Liver (tissue), 9 donors: ENCODE data around the gene HORMAD2. TPM values are rescaled to one million over a fixed set of nuclear protein-coding genes. Genes with fewer than 3 reads are reported as not detected.
"Not testable (repeated sequence)": the region's sequence is repeated elsewhere in the genome, so short reads cannot be mapped to it uniquely, and the experiment has no call there.

Experiments used
- DNase-seq: peaks from one replicate; pipeline ENCODE4 v3.0.0-alpha.2; 2017; ENCODE audit warnings: low spot score
- H3K27ac ChIP-seq, 2 donors: one replicate each; pipeline ENCODE4 v1.7.0; 2013; ENCODE audit warnings: inconsistent platforms in 2 of 2, low read length in 2 of 2, control low read depth in 1 of 2, low read depth in 1 of 2, mild to moderate bottlenecking in 1 of 2
- H3K27me3 ChIP-seq, 4 donors: one replicate each; pipeline versions ENCODE4 v1.6.1 to v1.7.0; 2013; ENCODE audit warnings: low read length in 3 of 4, inconsistent platforms in 1 of 4, mild to moderate bottlenecking in 1 of 4, moderate library complexity in 1 of 4; ENCODE audit not compliant: control insufficient read depth in 4 of 4, insufficient read depth in 4 of 4
- H3K36me3 ChIP-seq, 4 donors: one replicate each; pipeline versions ENCODE4 v1.6.1 to v1.7.0; 2013; ENCODE audit warnings: low read length in 3 of 4, mild to moderate bottlenecking in 3 of 4, low read depth in 1 of 4, moderate library complexity in 1 of 4; ENCODE audit not compliant: control insufficient read depth in 4 of 4, insufficient read depth in 3 of 4
- H3K4me1 ChIP-seq, 4 donors: one replicate each; pipeline versions ENCODE4 v1.6.1 to v1.7.0; 2013; ENCODE audit warnings: low read length in 3 of 4, mild to moderate bottlenecking in 3 of 4, moderate library complexity in 1 of 4; ENCODE audit not compliant: control insufficient read depth in 4 of 4, insufficient read depth in 4 of 4
- H3K4me3 ChIP-seq, 3 donors: one replicate each; pipeline versions ENCODE4 v1.6.1 to v1.7.0; 2013; ENCODE audit warnings: low read length in 3 of 3, control low read depth in 1 of 3, low read depth in 1 of 3, mild to moderate bottlenecking in 1 of 3
- H3K9ac ChIP-seq, 2 donors: one replicate each; pipeline ENCODE4 v1.7.0; 2013; ENCODE audit warnings: low read length in 2 of 2, mild to moderate bottlenecking in 2 of 2, moderate library complexity in 2 of 2, control low read depth in 1 of 2, low read depth in 1 of 2
- H3K9me3 ChIP-seq, 4 donors: one replicate each; pipeline versions ENCODE4 v1.6.1 to v1.7.0; 2013; ENCODE audit warnings: low read length in 3 of 4; ENCODE audit not compliant: control insufficient read depth in 4 of 4
- ATF3 ChIP-seq: IDR thresholded peaks from 2 replicates; pipeline ENCODE4 v1.6.1; 2016; ENCODE audit warnings: antibody characterized with exemption
- EGR1 ChIP-seq, 2 donors: IDR thresholded peaks; 2 replicates each; pipeline ENCODE4 v1.6.1; 2016 to 2018; ENCODE audit warnings: antibody characterized with exemption in 2 of 2, low read depth in 2 of 2
- FOXA1 ChIP-seq: IDR thresholded peaks from 2 replicates; pipeline ENCODE4 v1.6.1; 2016; ENCODE audit warnings: antibody characterized with exemption
- FOXA2 ChIP-seq: IDR thresholded peaks from 2 replicates; pipeline ENCODE4 v1.6.1; 2016; ENCODE audit warnings: antibody characterized with exemption
- GABPA ChIP-seq, 2 donors: IDR thresholded peaks in 1 of 2; conservative IDR thresholded peaks in 1 of 2; 2 replicates each; pipeline ENCODE4 v1.6.1; 2016; ENCODE audit warnings: antibody characterized with exemption in 2 of 2, mild to moderate bottlenecking in 1 of 2, moderate library complexity in 1 of 2
- HNF4A ChIP-seq, 2 donors: conservative IDR thresholded peaks; 2 replicates each; pipeline ENCODE4 v1.6.1; 2016; ENCODE audit warnings: antibody characterized with exemption in 2 of 2, mild to moderate bottlenecking in 2 of 2
- HNF4G ChIP-seq: IDR thresholded peaks from 2 replicates; pipeline ENCODE4 v1.6.1; 2016; ENCODE audit warnings: antibody characterized with exemption
- JUND ChIP-seq, 2 donors: IDR thresholded peaks; 2 replicates each; pipeline ENCODE4 v1.6.1; 2016; ENCODE audit warnings: antibody characterized with exemption in 2 of 2
- NR2F2 ChIP-seq: IDR thresholded peaks from 2 replicates; pipeline ENCODE4 v1.6.1; 2016; ENCODE audit warnings: antibody characterized with exemption
- RAD21 ChIP-seq, 2 donors: IDR thresholded peaks; 2 replicates each; pipeline ENCODE4 v1.6.1; 2016; ENCODE audit warnings: antibody characterized with exemption in 2 of 2, mild to moderate bottlenecking in 2 of 2
- RXRA ChIP-seq, 2 donors: IDR thresholded peaks; 2 replicates each; pipeline ENCODE4 v1.6.1; 2017 to 2018; ENCODE audit warnings: antibody characterized with exemption in 2 of 2, mild to moderate bottlenecking in 1 of 2
- SP1 ChIP-seq: IDR thresholded peaks from 2 replicates; pipeline ENCODE4 v1.6.1; 2018; ENCODE audit warnings: antibody characterized with exemption, mild to moderate bottlenecking
- TAF1 ChIP-seq: conservative IDR thresholded peaks from 2 replicates; pipeline ENCODE4 v1.6.1; 2016; ENCODE audit warnings: antibody characterized with exemption, mild to moderate bottlenecking
- YY1 ChIP-seq: IDR thresholded peaks from 2 replicates; pipeline ENCODE4 v1.6.1; 2016; ENCODE audit warnings: antibody characterized with exemption, mild to moderate bottlenecking
- ZBTB33 ChIP-seq: IDR thresholded peaks from 2 replicates; pipeline ENCODE4 v1.6.1; 2016; ENCODE audit warnings: antibody characterized with exemption
- WGBS: extraction: QIAGEN DNeasy Blood & Tissue Kit; methylation state at CpG from one replicate; pipeline ENCODE4 v1.1.7; 2013; 5-methylcytosine and 5-hydroxymethylcytosine counted together
- polyA plus RNA-seq, 2 donors: library from polyadenylated mRNA; stranded (reverse) in 1 of 2; unstranded in 1 of 2; fragments of 200-250 nt in 1 of 2; fragments of >200 nt in 1 of 2; fragmentation: Nextera tagmentation in 1 of 2; extraction: Ambion mirVana in 1 of 2; gene quantifications; one replicate each; pipeline versions ENCODE4 v1.2.1 to v1.2.3, GENCODE V29; 2013 to 2015
- total RNA-seq, 2 donors: library from RNA; depleted of rRNA; stranded (reverse); fragments of >200 nt; gene quantifications; one replicate each; pipeline ENCODE4 v1.2.3, GENCODE V29; 2014
- TF ChIP-seq, protein P1 (sequence below): IDR thresholded peaks from 2 replicates; pipeline ENCODE4 v1.6.1; 2016; ENCODE audit warnings: antibody characterized with exemption
- TF ChIP-seq, protein P2 (sequence below): fragments of 150-350 bp; IDR thresholded peaks from 2 replicates; pipeline ENCODE4 v1.5.1; 2017; ENCODE audit warnings: improper control_type of control experiment, low read depth, low read length; ENCODE audit not compliant: missing input control
- TF ChIP-seq, protein P3 (sequence below): IDR thresholded peaks from 2 replicates; pipeline ENCODE4 v1.6.1; 2016; ENCODE audit warnings: antibody characterized with exemption, mild to moderate bottlenecking
- donor health status: healthy.
- donor health status: healthy.
- donor health status: healthy.
- donor health status: healthy.
- donor health status: healthy.

HORMAD2 gene
- total and polyA plus RNA-seq, 4 donors = 0.44 to 2.8 (median 0.47) TPM; not detected in 1

DNA sequence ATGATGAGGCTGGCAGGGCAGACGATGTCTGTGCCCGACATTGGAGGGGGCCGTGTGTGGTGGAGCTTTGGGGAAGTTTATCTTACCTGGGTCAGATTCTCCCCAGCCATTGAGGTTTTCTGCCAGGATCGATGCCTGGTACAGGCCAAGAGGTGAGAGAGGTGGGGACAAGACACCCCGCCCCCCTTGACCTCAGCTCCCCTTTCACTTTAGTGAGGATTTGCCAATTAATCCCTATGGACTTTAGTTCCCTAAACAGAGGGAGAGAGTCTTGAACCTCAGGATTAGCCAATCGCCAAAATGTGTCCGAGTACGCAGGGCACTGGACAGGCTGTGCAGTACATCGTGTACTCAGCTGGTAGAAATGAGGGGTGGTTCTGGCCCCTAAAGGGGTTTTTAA lies 541 bp downstream of the HORMAD2 start (continued):
- TF ChIP-seq RXRA (IDR thresholded peaks at IDR 0.05) (peak; percentile 91 to 94), EGR1 (IDR thresholded peaks at IDR 0.05; ENCODE audit: low read depth in 2 of 2) (no peak), YY1 (peak; percentile 40), FOXA1 (no peak), RAD21 (IDR thresholded peaks at IDR 0.05) (no peak), HNF4G (peak; percentile 59), GABPA (IDR thresholded peaks at IDR 0.05 in 1 of 2, conservative IDR thresholded peaks at IDR 0.05 in 1 of 2) (no peak), SP1 (peak; percentile 87), JUND (IDR thresholded peaks at IDR 0.05) (peak; percentile 45 to 59), HNF4A (conservative IDR thresholded peaks at IDR 0.05) (peak; percentile 80 to 81), NR2F2 (peak; percentile 44), TAF1 (no peak), ATF3 (peak; percentile 16)

DNA sequence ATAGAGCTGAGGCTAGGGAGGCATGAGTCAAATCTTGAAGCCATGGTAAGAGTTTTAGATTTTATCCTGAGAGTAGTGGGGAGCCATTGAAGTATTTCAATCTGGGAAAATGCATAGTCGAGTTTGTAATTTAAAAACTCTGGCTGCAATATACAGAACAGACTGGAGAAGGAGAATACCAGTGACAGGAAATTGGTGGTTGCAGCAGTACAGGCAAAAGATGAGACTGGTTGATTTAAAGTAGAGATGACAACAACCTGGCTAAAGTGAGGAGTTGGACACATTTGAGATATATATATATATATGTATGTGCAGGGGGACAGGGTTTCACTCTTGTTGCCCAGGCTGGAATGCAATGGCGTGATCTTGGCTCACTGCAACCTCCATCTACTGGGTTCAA lies 6.2 kb downstream of the HORMAD2 start:
- Histone ChIP-seq H3K9me3 (no peaks in the 10 kb centered on the region), H3K27ac (no peak overlapping the region), H3K36me3 (no peaks in the 10 kb centered on the region), H3K4me1 (no peaks in the 10 kb centered on the region), H3K4me3 (no peak overlapping the region), H3K27me3 (no peaks in the 10 kb centered on the region), H3K9ac (no peak overlapping the region)
- no peak for DNase-seq
- no peak for TF ChIP-seq HNF4A (conservative IDR thresholded peaks at IDR 0.05)
- no peak for TF ChIP-seq TAF1
- TF ChIP-seq FOXA1 = no peak
- TF ChIP-seq YY1 = no peak
- TF ChIP-seq SP1 = no peak
- TF ChIP-seq FOXA2 = no peak
- TF ChIP-seq ATF3 = no peak
- TF ChIP-seq, protein P1, sequence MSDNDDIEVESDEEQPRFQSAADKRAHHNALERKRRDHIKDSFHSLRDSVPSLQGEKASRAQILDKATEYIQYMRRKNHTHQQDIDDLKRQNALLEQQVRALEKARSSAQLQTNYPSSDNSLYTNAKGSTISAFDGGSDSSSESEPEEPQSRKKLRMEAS = no peak
- TF ChIP-seq RXRA (IDR thresholded peaks at IDR 0.05) = no peak
- TF ChIP-seq GABPA (IDR thresholded peaks at IDR 0.05 in 1 of 2, conservative IDR thresholded peaks at IDR 0.05 in 1 of 2) = no peak
- no peak for TF ChIP-seq RAD21 (IDR thresholded peaks at IDR 0.05)
- TF ChIP-seq JUND (IDR thresholded peaks at IDR 0.05) = no peak
- TF ChIP-seq ZBTB33 = no peak
- TF ChIP-seq, protein P2, sequence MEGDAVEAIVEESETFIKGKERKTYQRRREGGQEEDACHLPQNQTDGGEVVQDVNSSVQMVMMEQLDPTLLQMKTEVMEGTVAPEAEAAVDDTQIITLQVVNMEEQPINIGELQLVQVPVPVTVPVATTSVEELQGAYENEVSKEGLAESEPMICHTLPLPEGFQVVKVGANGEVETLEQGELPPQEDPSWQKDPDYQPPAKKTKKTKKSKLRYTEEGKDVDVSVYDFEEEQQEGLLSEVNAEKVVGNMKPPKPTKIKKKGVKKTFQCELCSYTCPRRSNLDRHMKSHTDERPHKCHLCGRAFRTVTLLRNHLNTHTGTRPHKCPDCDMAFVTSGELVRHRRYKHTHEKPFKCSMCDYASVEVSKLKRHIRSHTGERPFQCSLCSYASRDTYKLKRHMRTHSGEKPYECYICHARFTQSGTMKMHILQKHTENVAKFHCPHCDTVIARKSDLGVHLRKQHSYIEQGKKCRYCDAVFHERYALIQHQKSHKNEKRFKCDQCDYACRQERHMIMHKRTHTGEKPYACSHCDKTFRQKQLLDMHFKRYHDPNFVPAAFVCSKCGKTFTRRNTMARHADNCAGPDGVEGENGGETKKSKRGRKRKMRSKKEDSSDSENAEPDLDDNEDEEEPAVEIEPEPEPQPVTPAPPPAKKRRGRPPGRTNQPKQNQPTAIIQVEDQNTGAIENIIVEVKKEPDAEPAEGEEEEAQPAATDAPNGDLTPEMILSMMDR = no peak
- no peak for TF ChIP-seq NR2F2
- TF ChIP-seq, protein P3, sequence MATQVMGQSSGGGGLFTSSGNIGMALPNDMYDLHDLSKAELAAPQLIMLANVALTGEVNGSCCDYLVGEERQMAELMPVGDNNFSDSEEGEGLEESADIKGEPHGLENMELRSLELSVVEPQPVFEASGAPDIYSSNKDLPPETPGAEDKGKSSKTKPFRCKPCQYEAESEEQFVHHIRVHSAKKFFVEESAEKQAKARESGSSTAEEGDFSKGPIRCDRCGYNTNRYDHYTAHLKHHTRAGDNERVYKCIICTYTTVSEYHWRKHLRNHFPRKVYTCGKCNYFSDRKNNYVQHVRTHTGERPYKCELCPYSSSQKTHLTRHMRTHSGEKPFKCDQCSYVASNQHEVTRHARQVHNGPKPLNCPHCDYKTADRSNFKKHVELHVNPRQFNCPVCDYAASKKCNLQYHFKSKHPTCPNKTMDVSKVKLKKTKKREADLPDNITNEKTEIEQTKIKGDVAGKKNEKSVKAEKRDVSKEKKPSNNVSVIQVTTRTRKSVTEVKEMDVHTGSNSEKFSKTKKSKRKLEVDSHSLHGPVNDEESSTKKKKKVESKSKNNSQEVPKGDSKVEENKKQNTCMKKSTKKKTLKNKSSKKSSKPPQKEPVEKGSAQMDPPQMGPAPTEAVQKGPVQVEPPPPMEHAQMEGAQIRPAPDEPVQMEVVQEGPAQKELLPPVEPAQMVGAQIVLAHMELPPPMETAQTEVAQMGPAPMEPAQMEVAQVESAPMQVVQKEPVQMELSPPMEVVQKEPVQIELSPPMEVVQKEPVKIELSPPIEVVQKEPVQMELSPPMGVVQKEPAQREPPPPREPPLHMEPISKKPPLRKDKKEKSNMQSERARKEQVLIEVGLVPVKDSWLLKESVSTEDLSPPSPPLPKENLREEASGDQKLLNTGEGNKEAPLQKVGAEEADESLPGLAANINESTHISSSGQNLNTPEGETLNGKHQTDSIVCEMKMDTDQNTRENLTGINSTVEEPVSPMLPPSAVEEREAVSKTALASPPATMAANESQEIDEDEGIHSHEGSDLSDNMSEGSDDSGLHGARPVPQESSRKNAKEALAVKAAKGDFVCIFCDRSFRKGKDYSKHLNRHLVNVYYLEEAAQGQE = no peak
- no peak for TF ChIP-seq EGR1 (IDR thresholded peaks at IDR 0.05; ENCODE audit: low read depth in 2 of 2)
- no peak for TF ChIP-seq HNF4G
- 79% methylated on average over 2 of the region's 2 CpGs for WGBS

DNA sequence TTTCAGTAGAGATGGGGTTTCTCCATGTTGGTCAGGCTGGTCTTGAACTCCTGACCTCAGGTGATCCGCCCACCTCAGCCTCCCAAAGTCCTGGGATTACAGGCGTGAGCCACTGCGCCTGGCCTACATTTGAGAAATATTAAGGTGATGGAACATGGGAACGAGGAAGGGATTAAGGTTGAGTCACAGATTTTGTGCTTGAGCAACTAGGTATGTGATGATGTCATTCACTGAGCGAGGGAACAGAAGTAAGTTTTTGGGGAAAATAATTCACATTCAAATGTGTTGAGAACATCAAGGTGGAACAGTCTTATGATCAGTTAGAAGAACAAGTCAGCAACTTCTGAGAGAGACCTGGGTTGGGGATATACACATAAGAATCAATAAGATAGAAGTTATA lies 6.8 kb downstream of the HORMAD2 start:
- H3K4me1 ChIP-seq, H3K4me3 ChIP-seq, H3K9ac ChIP-seq, H3K27ac ChIP-seq, H3K9me3 ChIP-seq, H3K27me3 ChIP-seq, H3K36me3 ChIP-seq, DNase-seq: not testable (repeated sequence)
- 85% methylated on average over 5 of the region's 5 CpGs for WGBS
